ENCODE results near the gene PLXNB2.
"Not testable (repeated sequence)": the region's sequence is repeated elsewhere in the genome, so short reads cannot be mapped to it uniquely, and the experiment has no call there.

DNA sequence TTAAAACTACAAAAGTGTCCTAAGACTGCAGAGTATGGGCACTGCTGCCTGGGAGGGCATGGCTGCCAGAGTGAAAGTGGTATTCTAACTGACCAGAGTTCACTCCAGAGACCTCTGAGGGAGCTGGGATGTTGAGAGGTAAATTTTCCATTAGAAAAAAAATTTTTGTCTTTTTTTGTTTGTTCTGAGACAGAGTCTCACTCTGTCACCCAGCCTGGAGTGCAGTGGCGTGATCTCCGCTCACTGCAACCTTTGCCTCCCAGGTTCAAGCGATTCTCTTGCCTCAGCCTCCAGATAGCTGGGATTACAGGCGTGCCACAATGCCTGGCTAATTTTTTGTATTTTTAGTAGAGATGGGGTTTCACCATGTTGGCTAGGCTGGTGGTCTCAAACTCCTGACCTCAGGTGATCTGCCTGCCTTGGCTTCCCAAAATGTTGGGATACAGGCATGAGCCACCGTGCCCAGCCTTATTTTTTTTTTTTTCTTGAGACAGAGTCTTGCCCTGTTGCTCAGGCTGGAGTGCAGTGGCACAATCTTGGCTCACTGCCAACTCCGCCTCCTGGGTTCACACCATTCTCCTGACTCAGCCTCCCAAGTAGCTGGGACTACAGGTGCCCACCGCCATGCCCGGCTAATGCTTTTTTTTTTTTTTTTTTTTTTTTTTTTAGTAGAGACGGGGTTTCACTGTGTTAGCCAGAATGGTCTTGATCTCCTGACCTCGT lies 15.1 kb upstream of the PLXNB2 start:
- TF ChIP-seq, protein P1, sequence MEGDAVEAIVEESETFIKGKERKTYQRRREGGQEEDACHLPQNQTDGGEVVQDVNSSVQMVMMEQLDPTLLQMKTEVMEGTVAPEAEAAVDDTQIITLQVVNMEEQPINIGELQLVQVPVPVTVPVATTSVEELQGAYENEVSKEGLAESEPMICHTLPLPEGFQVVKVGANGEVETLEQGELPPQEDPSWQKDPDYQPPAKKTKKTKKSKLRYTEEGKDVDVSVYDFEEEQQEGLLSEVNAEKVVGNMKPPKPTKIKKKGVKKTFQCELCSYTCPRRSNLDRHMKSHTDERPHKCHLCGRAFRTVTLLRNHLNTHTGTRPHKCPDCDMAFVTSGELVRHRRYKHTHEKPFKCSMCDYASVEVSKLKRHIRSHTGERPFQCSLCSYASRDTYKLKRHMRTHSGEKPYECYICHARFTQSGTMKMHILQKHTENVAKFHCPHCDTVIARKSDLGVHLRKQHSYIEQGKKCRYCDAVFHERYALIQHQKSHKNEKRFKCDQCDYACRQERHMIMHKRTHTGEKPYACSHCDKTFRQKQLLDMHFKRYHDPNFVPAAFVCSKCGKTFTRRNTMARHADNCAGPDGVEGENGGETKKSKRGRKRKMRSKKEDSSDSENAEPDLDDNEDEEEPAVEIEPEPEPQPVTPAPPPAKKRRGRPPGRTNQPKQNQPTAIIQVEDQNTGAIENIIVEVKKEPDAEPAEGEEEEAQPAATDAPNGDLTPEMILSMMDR (IDR thresholded peaks at IDR 0.05; ENCODE audit: poor library complexity, severe bottlenecking) = not testable (repeated sequence)
- TF ChIP-seq EP300 (conservative IDR thresholded peaks at IDR 0.05; ENCODE audit: poor library complexity, severe bottlenecking); EZH2 (IDR thresholded peaks at IDR 0.05; ENCODE audit: borderline replicate concordance, insufficient read depth, low read length, poor library complexity, severe bottlenecking); RAD21 (conservative IDR thresholded peaks at IDR 0.05); MXI1 (conservative IDR thresholded peaks at IDR 0.05; ENCODE audit: poor library complexity, severe bottlenecking); TAF1 (IDR thresholded peaks at IDR 0.05; ENCODE audit: low read depth); POLR2AphosphoS5 (IDR thresholded peaks at IDR 0.05): not testable (repeated sequence)
- TF ChIP-seq, protein P2, sequence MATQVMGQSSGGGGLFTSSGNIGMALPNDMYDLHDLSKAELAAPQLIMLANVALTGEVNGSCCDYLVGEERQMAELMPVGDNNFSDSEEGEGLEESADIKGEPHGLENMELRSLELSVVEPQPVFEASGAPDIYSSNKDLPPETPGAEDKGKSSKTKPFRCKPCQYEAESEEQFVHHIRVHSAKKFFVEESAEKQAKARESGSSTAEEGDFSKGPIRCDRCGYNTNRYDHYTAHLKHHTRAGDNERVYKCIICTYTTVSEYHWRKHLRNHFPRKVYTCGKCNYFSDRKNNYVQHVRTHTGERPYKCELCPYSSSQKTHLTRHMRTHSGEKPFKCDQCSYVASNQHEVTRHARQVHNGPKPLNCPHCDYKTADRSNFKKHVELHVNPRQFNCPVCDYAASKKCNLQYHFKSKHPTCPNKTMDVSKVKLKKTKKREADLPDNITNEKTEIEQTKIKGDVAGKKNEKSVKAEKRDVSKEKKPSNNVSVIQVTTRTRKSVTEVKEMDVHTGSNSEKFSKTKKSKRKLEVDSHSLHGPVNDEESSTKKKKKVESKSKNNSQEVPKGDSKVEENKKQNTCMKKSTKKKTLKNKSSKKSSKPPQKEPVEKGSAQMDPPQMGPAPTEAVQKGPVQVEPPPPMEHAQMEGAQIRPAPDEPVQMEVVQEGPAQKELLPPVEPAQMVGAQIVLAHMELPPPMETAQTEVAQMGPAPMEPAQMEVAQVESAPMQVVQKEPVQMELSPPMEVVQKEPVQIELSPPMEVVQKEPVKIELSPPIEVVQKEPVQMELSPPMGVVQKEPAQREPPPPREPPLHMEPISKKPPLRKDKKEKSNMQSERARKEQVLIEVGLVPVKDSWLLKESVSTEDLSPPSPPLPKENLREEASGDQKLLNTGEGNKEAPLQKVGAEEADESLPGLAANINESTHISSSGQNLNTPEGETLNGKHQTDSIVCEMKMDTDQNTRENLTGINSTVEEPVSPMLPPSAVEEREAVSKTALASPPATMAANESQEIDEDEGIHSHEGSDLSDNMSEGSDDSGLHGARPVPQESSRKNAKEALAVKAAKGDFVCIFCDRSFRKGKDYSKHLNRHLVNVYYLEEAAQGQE (IDR thresholded peaks at IDR 0.05; ENCODE audit: borderline replicate concordance) = not testable (repeated sequence)

Measured in neural cell (in vitro differentiated cells).